Tibial artery (tissue), 4 donors: ENCODE results near the gene TMOD1.
"Not testable (repeated sequence)": the region's sequence is repeated elsewhere in the genome, so short reads cannot be mapped to it uniquely, and the experiment has no call there.

Experiments
- DNase-seq, 2 donors: peaks; one replicate each; pipeline ENCODE4 v3.0.0-alpha.2; 2019
- H3K27ac ChIP-seq, 2 donors: fragments of 200-600 bp; sonication (generic) in 1 of 2; 1 replicate in 1 of 2; 2 replicates in 1 of 2; pipeline ENCODE4 v1.5.1; 2018 to 2019; ENCODE audit warnings: mild to moderate bottlenecking in 1 of 2
- H3K27me3 ChIP-seq, 2 donors: fragments of 200-600 bp; sonication (generic) in 1 of 2; one replicate each; pipeline versions ENCODE4 v1.5.1 to v1.6.0; 2016 to 2019
- H3K36me3 ChIP-seq, 3 donors: fragments of 200-600 bp; sonication (generic) in 2 of 3; one replicate each; pipeline ENCODE4 v1.5.1; 2016 to 2019; ENCODE audit warnings: mild to moderate bottlenecking in 2 of 3
- H3K4me1 ChIP-seq, 4 donors: fragments of 200-600 bp; sonication (generic) in 2 of 4; 1 replicate in 3 of 4; 2 replicates in 1 of 4; pipeline ENCODE4 v1.5.1; 2016 to 2019
- H3K4me3 ChIP-seq, 2 donors: fragments of 200-600 bp; sonication (generic) in 1 of 2; 1 replicate in 1 of 2; 2 replicates in 1 of 2; pipeline ENCODE4 v1.5.1; 2018 to 2019; ENCODE audit warnings: mild to moderate bottlenecking in 2 of 2
- H3K9me3 ChIP-seq, 3 donors: fragments of 200-600 bp; sonication (generic) in 1 of 3; one replicate each; pipeline ENCODE4 v1.5.1; 2016 to 2019
- intact Hi-C: fragments of 100-400 bp; cut with DNase I; formaldehyde crosslinking; loops from one replicate; pipeline ENCODE4 v1.15.0; 2023; ENCODE audit warnings: low total_unique reads
- TF ChIP-seq, protein P1 (sequence below), 2 experiments: fragments of 200-600 bp in 1 of 2; fragments of 450-650 bp in 1 of 2; IDR thresholded peaks; one replicate each; pipeline ENCODE4 v1.5.1; 2017 to 2019; ENCODE audit warnings: antibody characterized with exemption in 2 of 2, mild to moderate bottlenecking in 1 of 2, moderate library complexity in 1 of 2

Gene TMOD1

DNA sequence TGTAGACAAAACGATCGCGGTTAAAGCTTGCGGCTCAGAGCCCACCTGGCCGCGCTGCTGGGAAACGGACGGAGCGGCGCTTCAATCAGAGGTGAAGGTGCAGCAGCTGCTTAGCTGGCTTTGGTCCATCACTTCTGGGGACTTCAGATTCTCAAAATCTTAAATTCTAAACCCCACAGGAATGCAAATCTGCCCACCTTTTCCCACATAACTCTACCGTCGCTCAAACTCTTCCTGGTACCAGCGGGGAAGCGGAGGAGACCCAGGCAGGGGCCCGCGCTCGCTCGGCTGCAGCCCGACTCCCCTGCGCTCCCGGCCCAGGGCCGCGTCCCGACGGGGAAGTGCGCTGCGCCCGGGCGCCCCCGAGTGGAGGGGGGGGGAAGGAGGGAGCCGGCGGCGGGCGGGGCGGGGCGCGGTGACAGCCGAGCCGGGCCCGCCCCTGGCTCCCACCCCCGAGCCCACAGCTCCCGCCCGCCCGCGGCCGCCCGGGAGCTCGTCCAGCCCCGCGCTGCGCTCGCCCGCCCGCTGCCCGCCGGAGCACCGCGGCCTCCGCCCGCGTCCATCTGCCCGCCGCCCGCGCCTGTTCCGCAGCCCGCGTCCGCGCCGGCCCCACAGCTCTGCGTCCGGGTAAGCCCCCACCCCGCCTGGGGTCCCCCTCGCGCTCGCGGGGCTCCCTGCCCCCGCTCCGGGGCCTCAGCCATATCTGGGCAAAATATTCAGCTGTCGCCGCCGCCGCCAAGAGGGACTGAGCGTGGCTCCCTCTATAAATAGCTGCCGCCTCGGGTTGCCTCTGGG lies at the start of gene TMOD1:
TSS of gene TMOD1 (plus strand) at position 490 of the 795 bp plus-strand sequence. CDS start 22,523 bp downstream, outside the sequence.
- TF ChIP-seq, protein P1, sequence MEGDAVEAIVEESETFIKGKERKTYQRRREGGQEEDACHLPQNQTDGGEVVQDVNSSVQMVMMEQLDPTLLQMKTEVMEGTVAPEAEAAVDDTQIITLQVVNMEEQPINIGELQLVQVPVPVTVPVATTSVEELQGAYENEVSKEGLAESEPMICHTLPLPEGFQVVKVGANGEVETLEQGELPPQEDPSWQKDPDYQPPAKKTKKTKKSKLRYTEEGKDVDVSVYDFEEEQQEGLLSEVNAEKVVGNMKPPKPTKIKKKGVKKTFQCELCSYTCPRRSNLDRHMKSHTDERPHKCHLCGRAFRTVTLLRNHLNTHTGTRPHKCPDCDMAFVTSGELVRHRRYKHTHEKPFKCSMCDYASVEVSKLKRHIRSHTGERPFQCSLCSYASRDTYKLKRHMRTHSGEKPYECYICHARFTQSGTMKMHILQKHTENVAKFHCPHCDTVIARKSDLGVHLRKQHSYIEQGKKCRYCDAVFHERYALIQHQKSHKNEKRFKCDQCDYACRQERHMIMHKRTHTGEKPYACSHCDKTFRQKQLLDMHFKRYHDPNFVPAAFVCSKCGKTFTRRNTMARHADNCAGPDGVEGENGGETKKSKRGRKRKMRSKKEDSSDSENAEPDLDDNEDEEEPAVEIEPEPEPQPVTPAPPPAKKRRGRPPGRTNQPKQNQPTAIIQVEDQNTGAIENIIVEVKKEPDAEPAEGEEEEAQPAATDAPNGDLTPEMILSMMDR (IDR thresholded peaks at IDR 0.05) = no peak
- Histone ChIP-seq H3K4me3 (peak within 1 kb of the TSS; percentile 67 to 99), H3K9me3 (no peaks in the 10 kb centered on the region), H3K4me1 (peaks cover 0 to 40% (median 24%) of the 10 kb centered on the region in 4 donors), H3K27me3 (no peaks in the 10 kb centered on the region), H3K36me3 (peaks cover under 1 to 4% (median 2%) of the 10 kb centered on the region in 3 donors), H3K27ac (peak within 1 kb of the TSS; percentile 94 to 99)
- DNase-seq = peak; percentile 62 to 90
- intact Hi-C loops = loop anchor here (5.0 kb wide), 1 partner anchor 96 kb away; no protein-coding TSS in a partner anchor

DNA sequence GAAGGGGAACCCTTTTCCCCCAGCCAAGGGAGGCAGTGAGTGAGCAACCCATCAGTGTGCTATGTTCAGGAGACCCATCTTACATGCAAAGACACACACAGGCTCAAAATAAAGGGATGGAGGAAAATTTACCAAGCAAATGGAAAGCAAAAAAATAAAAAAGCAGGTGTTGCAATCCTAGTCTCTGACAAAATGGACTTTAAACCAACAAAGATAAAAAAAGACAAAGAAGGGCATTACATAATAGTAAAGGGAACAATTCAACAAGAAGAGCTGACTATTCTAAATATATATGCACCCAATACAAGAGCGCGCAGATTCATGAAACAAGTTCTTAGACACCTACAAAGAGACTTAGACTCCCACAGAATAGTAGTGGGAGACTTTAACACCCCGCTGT lies 47.9 kb upstream of the TMOD1 start:
- H3K27ac ChIP-seq, H3K4me3 ChIP-seq, intact Hi-C loops, H3K27me3 ChIP-seq, DNase-seq, H3K4me1 ChIP-seq, H3K9me3 ChIP-seq: not testable (repeated sequence)
- H3K36me3 ChIP-seq = peaks cover 0 to 10% (median 8%) of the 10 kb centered on the region in 3 donors

DNA sequence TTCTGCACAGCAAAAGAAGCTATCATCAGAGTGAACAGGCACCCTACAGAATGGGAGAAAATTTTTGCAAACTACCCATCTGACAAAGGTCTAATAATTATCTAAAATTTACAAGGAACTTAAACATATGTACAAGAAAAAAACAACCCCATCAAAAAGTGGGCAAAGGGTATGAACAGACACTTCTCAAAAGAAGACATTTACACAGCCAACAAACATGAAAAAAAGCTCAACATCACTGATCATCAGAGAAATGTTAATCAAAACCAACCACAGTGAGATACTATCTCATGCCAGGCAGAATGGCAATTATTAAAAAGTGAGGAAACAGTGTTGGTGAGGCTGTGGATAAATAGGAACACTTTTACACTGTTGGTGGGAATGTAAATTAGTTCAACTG lies 44.6 kb upstream of the TMOD1 start:
- H3K27ac ChIP-seq, H3K4me1 ChIP-seq, H3K9me3 ChIP-seq, H3K4me3 ChIP-seq, H3K27me3 ChIP-seq, DNase-seq, intact Hi-C loops: not testable (repeated sequence)
- peaks cover 0 to 10% (median 5%) of the 10 kb centered on the region in 3 donors for H3K36me3 ChIP-seq

DNA sequence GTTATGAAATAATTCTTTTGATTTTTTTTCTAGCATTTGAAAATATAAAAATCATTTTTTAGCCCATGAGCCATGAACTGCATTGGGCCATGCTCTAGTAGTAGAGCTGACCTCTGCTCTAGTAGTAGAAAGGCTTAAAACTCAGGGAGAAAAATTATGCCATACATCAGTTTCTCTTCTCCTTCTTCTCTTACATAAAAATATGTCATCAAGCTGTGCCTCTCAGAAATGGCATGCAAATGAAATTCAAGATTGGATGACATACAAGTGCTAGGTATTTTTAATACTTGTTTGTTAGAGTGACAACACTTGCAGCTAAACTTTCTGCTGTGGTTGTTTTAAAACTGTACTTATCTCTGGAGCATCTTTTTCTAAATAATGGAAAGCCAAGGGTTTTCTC lies 42.1 kb upstream of the TMOD1 start:
- Histone ChIP-seq H3K4me1 (no peaks in the 10 kb centered on the region), H3K9me3 (no peaks in the 10 kb centered on the region), H3K4me3 (no peak overlapping the region), H3K27me3 (no peaks in the 10 kb centered on the region), H3K27ac (no peak overlapping the region), H3K36me3 (peaks cover 0 to 30% (median 5%) of the 10 kb centered on the region in 3 donors)
- TF ChIP-seq, protein P1 (IDR thresholded peaks at IDR 0.05) = no peak
- no peak for DNase-seq
- intact Hi-C loops = no loop called here

DNA sequence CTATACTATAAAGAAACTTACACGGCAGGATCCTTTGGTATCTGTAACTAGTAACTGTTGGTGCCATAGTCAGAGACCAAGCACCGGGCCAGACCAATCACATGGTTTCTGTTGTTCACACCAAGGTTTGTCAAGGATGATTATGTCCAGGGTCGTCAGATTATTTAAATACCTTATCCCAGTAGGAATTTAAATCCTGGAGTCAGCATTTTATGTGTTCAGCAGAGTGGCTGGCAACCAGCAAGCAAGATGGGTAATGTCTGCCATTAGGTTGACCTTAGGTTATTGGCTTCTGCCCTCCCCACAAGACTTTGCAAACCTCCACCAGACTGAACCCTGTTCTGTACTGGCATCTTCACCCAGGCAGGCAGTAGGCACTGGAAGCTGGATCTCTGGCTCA lies 39.3 kb upstream of the TMOD1 start:
- intact Hi-C loops = loop anchor here (10.0 kb wide), 1 partner anchor 433 kb away; no protein-coding TSS in a partner anchor
- H3K4me1 ChIP-seq = no peaks in the 10 kb centered on the region
- TF ChIP-seq, protein P1 (IDR thresholded peaks at IDR 0.05) = no peak
- no peaks in the 10 kb centered on the region for H3K9me3 ChIP-seq
- peaks cover 0 to 57% (median 13%) of the 10 kb centered on the region in 3 donors for H3K36me3 ChIP-seq
- no peak overlapping the region for H3K27ac ChIP-seq
- no peak overlapping the region for H3K4me3 ChIP-seq
- no peaks in the 10 kb centered on the region for H3K27me3 ChIP-seq
- no peak for DNase-seq

DNA sequence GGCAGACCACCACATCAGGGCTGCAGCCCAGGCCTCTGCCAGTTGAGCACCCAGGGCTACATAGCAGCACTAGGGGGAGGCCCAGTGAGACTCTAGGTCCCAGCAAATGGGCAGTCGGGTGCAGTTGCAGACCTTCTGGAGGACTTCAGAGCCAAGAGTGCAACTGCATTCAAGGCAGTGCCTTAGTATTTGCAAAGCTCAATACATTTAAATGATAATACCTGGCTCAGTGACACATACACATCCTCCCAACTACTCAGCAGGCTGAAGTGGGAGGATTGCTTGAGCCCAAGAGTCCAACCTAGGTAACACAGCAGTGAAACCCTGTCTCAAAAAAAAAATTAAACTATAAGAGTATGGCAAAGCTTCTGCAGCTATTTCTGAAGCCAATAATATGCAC lies 38.6 kb upstream of the TMOD1 start:
- H3K4me1 ChIP-seq = peaks cover 0 to under 1% (median 0%) of the 10 kb centered on the region in 4 donors
- H3K36me3 ChIP-seq = peaks cover 0 to 59% (median 13%) of the 10 kb centered on the region in 3 donors
- TF ChIP-seq, protein P1 (IDR thresholded peaks at IDR 0.05) = no peak
- intact Hi-C loops = loop anchor here (10.0 kb wide), 1 partner anchor 432 kb away; no protein-coding TSS in a partner anchor
- H3K27ac ChIP-seq = no peak overlapping the region
- H3K27me3 ChIP-seq = no peaks in the 10 kb centered on the region
- H3K9me3 ChIP-seq = no peaks in the 10 kb centered on the region
- DNase-seq = no peak
- H3K4me3 ChIP-seq = no peak overlapping the region
